HL-60 (cell line): ENCODE measurements around the gene GNAI1.

Source experiments
- DNase-seq, 2 experiments: peaks; one replicate each; pipeline ENCODE4 v3.0.0-alpha.2; 2010 to 2020; ENCODE audit warnings: low read depth in 1 of 2, low spot score in 1 of 2
- H3K27ac ChIP-seq: fragments of 250-450 bp; sonication (Bioruptor Pico); replicated peaks from 2 replicates; pipeline ENCODE4 v1.5.1; 2020; ENCODE audit warnings: mild to moderate bottlenecking, moderate library complexity
- H3K27me3 ChIP-seq: fragments of 250-450 bp; sonication (Bioruptor Pico); 2 replicates; pipeline ENCODE4 v1.5.1; 2021; ENCODE audit warnings: mild to moderate bottlenecking, moderate library complexity; ENCODE audit not compliant: insufficient read depth, poor library complexity, severe bottlenecking
- H3K4me3 ChIP-seq: replicated peaks from 2 replicates; pipeline ENCODE4 v1.5.1; 2011; ENCODE audit warnings: mild to moderate bottlenecking, control low read depth, low read length; ENCODE audit not compliant: insufficient read depth
- CTCF ChIP-seq: IDR thresholded peaks from one replicate; pipeline ENCODE4 v1.5.1; 2011; ENCODE audit warnings: low read length, control low read depth, inconsistent platforms; ENCODE audit not compliant: insufficient read depth
- GABPA ChIP-seq: IDR thresholded peaks from 2 replicates; pipeline ENCODE4 v1.6.1; 2012; ENCODE audit warnings: low read depth
- POLR2AphosphoS5 ChIP-seq: IDR thresholded peaks from 2 replicates; pipeline ENCODE4 v1.6.1; 2012; ENCODE audit warnings: low read depth
- REST ChIP-seq: IDR thresholded peaks from 2 replicates; pipeline ENCODE4 v1.6.1; 2012; ENCODE audit warnings: low read depth; ENCODE audit not compliant: insufficient replicate concordance
- SPI1 ChIP-seq: IDR thresholded peaks from 2 replicates; pipeline ENCODE4 v1.6.1; 2012; ENCODE audit warnings: low read depth, mild to moderate bottlenecking, borderline replicate concordance

GNAI1 gene

GRCh38 chr7:80170445-80170844 lies 35.8 kb downstream of the GNAI1 start:
- H3K4me3 ChIP-seq: no peak overlapping the region
- DNase-seq: no peak
- TF ChIP-seq CTCF (no peak), POLR2AphosphoS5 (no peak), GABPA (no peak), REST (no peak), SPI1 (no peak)
- H3K27me3 ChIP-seq: no peaks in the 10 kb centered on the region
- no peak overlapping the region for H3K27ac ChIP-seq

- DNase-seq: no peak
- TF ChIP-seq GABPA (no peak), CTCF (no peak), SPI1 (no peak), POLR2AphosphoS5 (no peak)
Observed at GRCh38 chr7:80172387-80172786, 37.8 kb downstream of the GNAI1 start.

GRCh38 chr7:80175744-80176143 lies 41.1 kb downstream of the GNAI1 start:
- no peak for DNase-seq
- Histone ChIP-seq H3K4me3 (no peak overlapping the region), H3K27me3 (no peaks in the 10 kb centered on the region), H3K27ac (no peak overlapping the region)
- TF ChIP-seq SPI1 (no peak), POLR2AphosphoS5 (no peak), GABPA (no peak), REST (no peak), CTCF (no peak)

More at GRCh38 chr7:80172387-80172786, 37.8 kb downstream of the GNAI1 start:
- H3K27ac ChIP-seq: no peak overlapping the region
- no peaks in the 10 kb centered on the region for H3K27me3 ChIP-seq
- H3K4me3 ChIP-seq: no peak overlapping the region

GRCh38 chr7:80181411-80181810 lies 46.8 kb downstream of the GNAI1 start:
- H3K27ac ChIP-seq: no peak overlapping the region
- TF ChIP-seq SPI1: no peak
- no peak for TF ChIP-seq CTCF
- TF ChIP-seq GABPA: no peak
- TF ChIP-seq POLR2AphosphoS5: no peak
- no peak for TF ChIP-seq REST
- H3K4me3 ChIP-seq: no peak overlapping the region
- no peak for DNase-seq
- H3K27me3 ChIP-seq: no peaks in the 10 kb centered on the region
